HepG2 (cell line): ENCODE measurements around the gene CFAP43. TPM values are rescaled to one million over a fixed set of nuclear protein-coding genes. Genes with fewer than 3 reads are reported as not detected.

Experiments used
- ATAC-seq: fragments of 200-7000 bp; cut with Tn5 transposase; 3 replicates; pipeline ENCODE4 v1.9.1; 2020; ENCODE audit warnings: mild to moderate bottlenecking, moderate library complexity
- BruUV-seq: library from RNA; stranded (reverse); fragments of 400-500 nt; replicated peaks from 2 replicates; lab custom pipeline; 2021; lab: Mats Ljungman, UMichigan
- CTCF ChIA-PET: fragments of 300-600 bp; formaldehyde crosslinking; extraction: SDS; loops from one replicate; lab custom pipeline; 2021; ENCODE audit warnings: low total read pairs, inconsistent platforms, low intra/inter-chr PET ratio; lab: Yijun Ruan, JAX
- POLR2A ChIA-PET: fragments of 350-600 bp; sonication (Branson Sonifier 250); formaldehyde crosslinking; loops from one replicate; lab custom pipeline; 2020; ENCODE audit warnings: antibody characterized with exemption, inconsistent platforms; lab: Yijun Ruan, JAX
- DNase-seq: peaks from one replicate; pipeline ENCODE4 v3.0.0-alpha.2; 2015; ENCODE audit warnings: low spot score
- FAIRE-seq: peaks from 3 replicates; lab custom pipeline; 2011; peaks lifted over from hg19 to GRCh38; lab: Jason Lieb, UNC
- H2AFZ ChIP-seq: one replicate; pipeline ENCODE4 v1.6.1; 2011; ENCODE audit warnings: low read length, inconsistent platforms
- H3K27ac ChIP-seq: fragments of 300-600 bp; 3 replicates; pipeline ENCODE4 v1.8.0; 2011; ENCODE audit warnings: mixed run types, mild to moderate bottlenecking, mixed read lengths, low read length, inconsistent platforms; ENCODE audit not compliant: insufficient read depth; ENCODE audit errors: extremely low read length
- H3K27me3 ChIP-seq, 2 experiments: fragments of 200-600 bp in 1 of 2; 2 replicates in 1 of 2; 3 replicates in 1 of 2; pipeline versions ENCODE4 v1.6.0 to v1.8.0; 2011; ENCODE audit warnings: low read length in 2 of 2, mild to moderate bottlenecking in 2 of 2, moderate library complexity in 2 of 2, inconsistent platforms in 1 of 2; ENCODE audit not compliant: insufficient read depth in 2 of 2, control insufficient read depth in 1 of 2
- H3K36me3 ChIP-seq, 2 experiments: fragments of 200-600 bp in 1 of 2; replicated peaks in 1 of 2; 2 replicates in 1 of 2; 3 replicates in 1 of 2; pipeline versions ENCODE4 v1.5.1 to v1.8.0; 2011; ENCODE audit warnings: low read length in 2 of 2, inconsistent platforms in 1 of 2; ENCODE audit not compliant: insufficient read depth in 2 of 2, control insufficient read depth in 1 of 2
- H3K4me1 ChIP-seq: 2 replicates; pipeline ENCODE4 v1.5.1; 2012; ENCODE audit warnings: low read length, inconsistent platforms; ENCODE audit not compliant: insufficient read depth
- H3K4me2 ChIP-seq: 2 replicates; pipeline ENCODE4 v1.6.0; 2011; ENCODE audit warnings: low read depth, low read length, inconsistent platforms
- H3K4me3 ChIP-seq, 3 experiments: fragments of 200-600 bp in 1 of 3; sonication (generic), shearing (Covaris generic) in 1 of 3; replicated peaks in 1 of 3; 2 replicates each; pipeline ENCODE4 v1.5.1; 2011 to 2016; ENCODE audit warnings: low read length in 3 of 3, inconsistent platforms in 2 of 3, low read depth in 2 of 3, mild to moderate bottlenecking in 2 of 3, control low read depth in 1 of 3, mixed read lengths in 1 of 3; ENCODE audit not compliant: insufficient read depth in 1 of 3
- H3K79me2 ChIP-seq: one replicate; pipeline ENCODE4 v1.6.1; 2011; ENCODE audit warnings: low read length, inconsistent platforms; ENCODE audit not compliant: insufficient read depth
- H3K9ac ChIP-seq: 2 replicates; pipeline ENCODE4 v1.6.0; 2011; ENCODE audit warnings: mild to moderate bottlenecking, low read depth, low read length, inconsistent platforms; ENCODE audit not compliant: insufficient read depth
- H3K9me3 ChIP-seq: 2 replicates; pipeline ENCODE4 v1.5.1; 2012; ENCODE audit warnings: mild to moderate bottlenecking, low read length
- H4K20me1 ChIP-seq: 2 replicates; pipeline ENCODE4 v1.6.0; 2011; ENCODE audit warnings: inconsistent platforms, mild to moderate bottlenecking, low read length, moderate library complexity; ENCODE audit not compliant: insufficient read depth
- DNMT1 ChIP-seq: sonication (generic); formaldehyde crosslinking; IDR thresholded peaks from 2 replicates; pipeline ENCODE4 v1.5.1; 2020; ENCODE audit warnings: mild to moderate bottlenecking, missing genetic modification reagents
- KLF13 ChIP-seq: sonication (generic); formaldehyde crosslinking; IDR thresholded peaks from 2 replicates; pipeline ENCODE4 v1.4.0; 2020; ENCODE audit warnings: mild to moderate bottlenecking, missing genetic modification reagents
- MLXIP ChIP-seq: sonication (generic); formaldehyde crosslinking; IDR thresholded peaks from 2 replicates; pipeline ENCODE4 v1.9.0; 2021; ENCODE audit warnings: missing genetic modification reagents, borderline replicate concordance
- NBN ChIP-seq: fragments of 450-650 bp; conservative IDR thresholded peaks from 2 replicates; pipeline ENCODE4 v1.6.1; 2017
- PCBP1 ChIP-seq: fragments of 200-400 bp; formaldehyde crosslinking; IDR thresholded peaks from 2 replicates; pipeline ENCODE4 v1.6.1; 2017; ENCODE audit warnings: mild to moderate bottlenecking, low read depth, low read length, borderline replicate concordance
- PITX1 ChIP-seq: sonication (generic); formaldehyde crosslinking; IDR thresholded peaks from 2 replicates; pipeline ENCODE4 v1.5.1; 2020; ENCODE audit warnings: mild to moderate bottlenecking, missing genetic modification reagents
- YY1 ChIP-seq: IDR thresholded peaks from 2 replicates; pipeline ENCODE4 v1.6.1; 2011; ENCODE audit warnings: low read length, low read depth, moderate library complexity, mild to moderate bottlenecking; ENCODE audit not compliant: insufficient read depth, insufficient replicate concordance
- ZFP41 ChIP-seq: sonication (generic); formaldehyde crosslinking; IDR thresholded peaks from 2 replicates; pipeline ENCODE4 v1.4.0; 2020; ENCODE audit warnings: mild to moderate bottlenecking, missing genetic modification reagents, borderline replicate concordance
- ZFY ChIP-seq: sonication (generic); formaldehyde crosslinking; IDR thresholded peaks from 2 replicates; pipeline ENCODE4 v1.4.0; 2020; ENCODE audit warnings: missing genetic modification reagents
- ZNF549 ChIP-seq: sonication (generic); formaldehyde crosslinking; IDR thresholded peaks from 2 replicates; pipeline ENCODE4 v1.5.0; 2020; ENCODE audit warnings: missing genetic modification reagents
- ZSCAN12 ChIP-seq: sonication (generic); formaldehyde crosslinking; IDR thresholded peaks from 2 replicates; pipeline ENCODE4 v1.9.0; 2021; ENCODE audit warnings: mild to moderate bottlenecking, missing genetic modification reagents
- ZZZ3 ChIP-seq: sonication (generic); formaldehyde crosslinking; IDR thresholded peaks from 2 replicates; pipeline ENCODE4 v1.4.0; 2020; ENCODE audit warnings: missing genetic modification reagents, mild to moderate bottlenecking, borderline replicate concordance
- WGBS: methylation state at CpG from one replicate; pipeline ENCODE4 v1.1.6; 2017; ENCODE audit warnings: low lambda C conversion rate; 5-methylcytosine and 5-hydroxymethylcytosine counted together
- in situ Hi-C: cut with HindIII; loops from 2 replicates; pipeline ENCODE4 v1.10.0; 2017; ENCODE audit warnings: low pct_unique_long_range_greater_than_20kb; ENCODE audit not compliant: extremely low pct_ligation_motif_present
- intact Hi-C: fragments of 100-400 bp; cut with micrococcal nuclease; formaldehyde crosslinking; loops from one replicate; pipeline ENCODE4 v1.10.0; 2022; ENCODE audit not compliant: unreplicated experiment
- polyA plus RNA-seq, 8 experiments: library from polyadenylated mRNA; depleted of rRNA in 3 of 8; stranded (reverse) in 7 of 8; unstranded in 1 of 8; fragments of >200 nt; fragmentation: Illumina TruSeq in 4 of 8; extraction: Trizol in 4 of 8; gene quantifications; 2 replicates each; pipeline versions ENCODE4 v1.2.1 to v1.2.3, GENCODE V29; 2011 to 2016; ENCODE audit warnings: low read depth in 4 of 8, missing spikeins in 1 of 8, mixed read lengths in 1 of 8; ENCODE audit not compliant: insufficient read depth in 1 of 8
- total RNA-seq, 5 experiments: library from RNA; depleted of rRNA; stranded (reverse); fragments of >200 nt; fragmentation: Illumina TruSeq; extraction: Trizol; gene quantifications; 2 replicates each; pipeline ENCODE4 v1.2.3, GENCODE V29; 2016; ENCODE audit warnings: low read depth in 1 of 5
- TF ChIP-seq, protein P1 (sequence below): sonication (generic); formaldehyde crosslinking; IDR thresholded peaks from 2 replicates; pipeline ENCODE4 v1.4.0; 2020; ENCODE audit warnings: mild to moderate bottlenecking, missing genetic modification reagents
- TF ChIP-seq, protein P2 (sequence below): sonication (generic); formaldehyde crosslinking; IDR thresholded peaks from 2 replicates; pipeline ENCODE4 v1.5.0; 2020; ENCODE audit warnings: missing genetic modification reagents, mild to moderate bottlenecking, borderline replicate concordance

The CFAP43 gene
- total and polyA plus RNA-seq, 2 of the 13 experiments (the other 11 are each of a cell fraction or from before 2014, with no cell fraction given), result 0.24 to 0.38 TPM

GRCh38 chr10:104170610-104171254 lies 61.4 kb downstream of the CFAP43 start:
- POLR2A ChIA-PET, result no interaction called here
- H3K4me3 ChIP-seq, result no peak overlapping the region
- no TSS peak for BruUV-seq
- TF ChIP-seq ZFY (CRISPR knock-in tag) (no peak), DNMT1 (CRISPR knock-in tag) (no peak), ZSCAN12 (CRISPR knock-in tag) (no peak), NBN (no peak), PITX1 (CRISPR knock-in tag) (no peak), YY1 (no peak), ZNF549 (CRISPR knock-in tag) (no peak), PCBP1 (no peak), MLXIP (no peak), KLF13 (no peak), ZFP41 (CRISPR knock-in tag) (no peak), ZZZ3 (CRISPR knock-in tag) (no peak)
- TF ChIP-seq, protein P1, sequence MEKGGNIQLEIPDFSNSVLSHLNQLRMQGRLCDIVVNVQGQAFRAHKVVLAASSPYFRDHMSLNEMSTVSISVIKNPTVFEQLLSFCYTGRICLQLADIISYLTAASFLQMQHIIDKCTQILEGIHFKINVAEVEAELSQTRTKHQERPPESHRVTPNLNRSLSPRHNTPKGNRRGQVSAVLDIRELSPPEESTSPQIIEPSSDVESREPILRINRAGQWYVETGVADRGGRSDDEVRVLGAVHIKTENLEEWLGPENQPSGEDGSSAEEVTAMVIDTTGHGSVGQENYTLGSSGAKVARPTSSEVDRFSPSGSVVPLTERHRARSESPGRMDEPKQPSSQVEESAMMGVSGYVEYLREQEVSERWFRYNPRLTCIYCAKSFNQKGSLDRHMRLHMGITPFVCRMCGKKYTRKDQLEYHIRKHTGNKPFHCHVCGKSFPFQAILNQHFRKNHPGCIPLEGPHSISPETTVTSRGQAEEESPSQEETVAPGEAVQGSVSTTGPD, result no peak
- TF ChIP-seq, protein P2, sequence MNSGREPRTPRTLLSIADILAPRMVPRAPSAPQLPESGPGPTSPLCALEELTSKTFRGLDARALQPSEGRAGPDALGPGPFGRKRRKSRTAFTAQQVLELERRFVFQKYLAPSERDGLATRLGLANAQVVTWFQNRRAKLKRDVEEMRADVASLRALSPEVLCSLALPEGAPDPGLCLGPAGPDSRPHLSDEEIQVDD (CRISPR knock-in tag), result no peak
- TF ChIP-seq, all 625 proteins: peak for 0
- Histone ChIP-seq H2AFZ (no peak overlapping the region), H3K4me1 (no peaks in the 10 kb centered on the region), H3K79me2 (no peaks in the 10 kb centered on the region), H3K36me3 (no peaks in the 10 kb centered on the region), H3K9me3 (no peaks in the 10 kb centered on the region), H3K27ac (no peak overlapping the region), H3K27me3 (peaks cover 1 to 7% of the 10 kb centered on the region in 2 experiments; a peak in 1 of 5 replicates), H3K9ac (no peak overlapping the region), H4K20me1 (no peaks in the 10 kb centered on the region), H3K4me2 (no peak overlapping the region)
- no peak for DNase-seq
- intact Hi-C loops (no loop called here), in situ Hi-C loops (no loop called here)
- no peak for ATAC-seq
- CTCF ChIA-PET, result no interaction called here
- 60% methylated on average over 5 of the region's 5 CpGs for WGBS
- no peak for FAIRE-seq
